Sigmoid colon (tissue), 4 donors: Measurements from ENCODE around the gene PLA2R1.

Source experiments
- EP300 ChIP-seq, 4 donors: sonication (generic); formaldehyde crosslinking; IDR thresholded peaks; one replicate each; pipeline ENCODE4 v1.6.1; 2017; ENCODE audit warnings: antibody characterized with exemption in 4 of 4
- POLR2AphosphoS5 ChIP-seq, 4 donors: sonication (generic); formaldehyde crosslinking; IDR thresholded peaks; one replicate each; pipeline ENCODE4 v1.6.1; 2017; ENCODE audit warnings: antibody characterized with exemption in 4 of 4
- TF ChIP-seq, protein P1 (sequence below), 4 experiments: fragments of 450-650 bp in 3 of 4; fragments of 200-600 bp in 1 of 4; IDR thresholded peaks; one replicate each; pipeline ENCODE4 v1.5.1; 2016 to 2019; ENCODE audit warnings: antibody characterized with exemption in 4 of 4, mild to moderate bottlenecking in 3 of 4, moderate library complexity in 2 of 4

DNA sequence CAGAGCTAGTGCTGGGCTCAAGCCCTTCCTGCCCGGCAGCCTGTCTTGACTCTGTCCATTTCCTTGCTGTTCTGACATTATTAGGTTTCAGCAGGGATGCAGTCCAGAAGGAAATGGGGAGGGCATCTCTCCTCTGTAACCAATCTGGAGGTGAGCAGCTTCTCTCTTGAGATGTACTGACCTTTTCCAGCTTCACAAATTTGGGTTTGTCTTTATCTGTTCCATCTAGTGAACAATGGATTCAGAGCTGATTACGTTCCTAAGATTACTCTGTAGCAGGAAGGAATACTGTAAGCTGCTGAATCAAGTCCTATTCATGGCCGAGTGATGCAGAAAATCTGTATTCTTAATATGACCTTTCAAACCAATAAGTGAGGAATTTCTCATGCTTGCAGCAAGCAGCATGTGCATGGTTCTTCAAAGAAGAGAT, 11.0 kb downstream of the PLA2R1 start:
- no peak for TF ChIP-seq POLR2AphosphoS5 (IDR thresholded peaks at IDR 0.05)
- TF ChIP-seq, protein P1, sequence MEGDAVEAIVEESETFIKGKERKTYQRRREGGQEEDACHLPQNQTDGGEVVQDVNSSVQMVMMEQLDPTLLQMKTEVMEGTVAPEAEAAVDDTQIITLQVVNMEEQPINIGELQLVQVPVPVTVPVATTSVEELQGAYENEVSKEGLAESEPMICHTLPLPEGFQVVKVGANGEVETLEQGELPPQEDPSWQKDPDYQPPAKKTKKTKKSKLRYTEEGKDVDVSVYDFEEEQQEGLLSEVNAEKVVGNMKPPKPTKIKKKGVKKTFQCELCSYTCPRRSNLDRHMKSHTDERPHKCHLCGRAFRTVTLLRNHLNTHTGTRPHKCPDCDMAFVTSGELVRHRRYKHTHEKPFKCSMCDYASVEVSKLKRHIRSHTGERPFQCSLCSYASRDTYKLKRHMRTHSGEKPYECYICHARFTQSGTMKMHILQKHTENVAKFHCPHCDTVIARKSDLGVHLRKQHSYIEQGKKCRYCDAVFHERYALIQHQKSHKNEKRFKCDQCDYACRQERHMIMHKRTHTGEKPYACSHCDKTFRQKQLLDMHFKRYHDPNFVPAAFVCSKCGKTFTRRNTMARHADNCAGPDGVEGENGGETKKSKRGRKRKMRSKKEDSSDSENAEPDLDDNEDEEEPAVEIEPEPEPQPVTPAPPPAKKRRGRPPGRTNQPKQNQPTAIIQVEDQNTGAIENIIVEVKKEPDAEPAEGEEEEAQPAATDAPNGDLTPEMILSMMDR (IDR thresholded peaks at IDR 0.05), result no peak
- TF ChIP-seq EP300 (IDR thresholded peaks at IDR 0.05), result no peak
